HL-60/S4 treated with retinoic acid at 250 ng/mL for 4 days and 3 days (cell line): ENCODE data around the gene ZNF536.
"Not testable (repeated sequence)": the region's sequence is repeated elsewhere in the genome, so short reads cannot be mapped to it uniquely, and the experiment has no call there.

Experiments used
- in situ Hi-C: fragments of 300-500 bp; cut with MboI; formaldehyde crosslinking; loops from 2 replicates; pipeline ENCODE4 v1.7.0; 2022; ENCODE audit warnings: low sequenced_read_pairs

The ZNF536 gene

GRCh38 chr19:30386551-30387143, 14.5 kb downstream of the ZNF536 start:
- in situ Hi-C loops, result no loop called here

- in situ Hi-C loops, result no loop called here
Measured at GRCh38 chr19:30387311-30388115, 15.3 kb downstream of the ZNF536 start.

DNA sequence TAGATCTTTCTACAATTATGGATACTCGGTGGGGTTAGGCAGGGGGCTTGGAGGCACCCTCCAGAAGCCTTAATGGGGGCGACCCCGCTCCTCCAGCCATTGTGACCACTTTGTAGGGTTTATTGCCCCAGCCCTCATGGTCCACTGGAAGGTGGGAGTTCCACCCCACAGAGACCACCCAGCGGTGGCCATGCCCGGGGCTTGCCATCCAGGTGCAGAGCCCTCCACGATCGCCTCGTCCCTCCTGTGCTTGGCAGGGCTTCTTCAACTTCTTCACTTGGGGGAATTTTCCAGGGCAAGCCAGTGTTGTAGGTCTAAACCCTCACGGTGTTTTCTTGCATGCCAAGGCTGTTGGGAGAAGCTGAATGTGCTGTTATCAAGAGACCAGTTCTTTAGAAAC, 16.1 kb downstream of the ZNF536 start:
- in situ Hi-C loops, result no loop called here

DNA sequence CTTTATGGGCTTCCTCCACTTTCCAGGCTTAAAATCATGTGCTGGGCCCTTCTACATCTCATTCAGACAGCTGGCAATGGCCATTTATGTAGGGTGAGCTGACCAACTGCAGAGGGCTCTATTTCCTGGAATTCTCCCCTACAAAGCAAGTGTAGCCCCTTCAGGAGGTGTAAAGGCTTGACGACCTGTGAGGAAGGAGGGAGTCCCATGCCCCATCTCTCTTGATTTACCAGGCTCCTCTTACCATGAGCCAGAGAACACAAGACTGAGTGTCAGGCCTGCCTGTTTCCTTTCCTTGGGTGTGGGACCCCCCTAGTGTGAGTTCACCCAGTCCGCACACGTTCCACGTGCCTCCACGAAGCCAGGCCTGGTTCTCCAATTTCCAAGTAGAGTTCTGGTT, 16.6 kb downstream of the ZNF536 start:
- in situ Hi-C loops, result no loop called here

DNA sequence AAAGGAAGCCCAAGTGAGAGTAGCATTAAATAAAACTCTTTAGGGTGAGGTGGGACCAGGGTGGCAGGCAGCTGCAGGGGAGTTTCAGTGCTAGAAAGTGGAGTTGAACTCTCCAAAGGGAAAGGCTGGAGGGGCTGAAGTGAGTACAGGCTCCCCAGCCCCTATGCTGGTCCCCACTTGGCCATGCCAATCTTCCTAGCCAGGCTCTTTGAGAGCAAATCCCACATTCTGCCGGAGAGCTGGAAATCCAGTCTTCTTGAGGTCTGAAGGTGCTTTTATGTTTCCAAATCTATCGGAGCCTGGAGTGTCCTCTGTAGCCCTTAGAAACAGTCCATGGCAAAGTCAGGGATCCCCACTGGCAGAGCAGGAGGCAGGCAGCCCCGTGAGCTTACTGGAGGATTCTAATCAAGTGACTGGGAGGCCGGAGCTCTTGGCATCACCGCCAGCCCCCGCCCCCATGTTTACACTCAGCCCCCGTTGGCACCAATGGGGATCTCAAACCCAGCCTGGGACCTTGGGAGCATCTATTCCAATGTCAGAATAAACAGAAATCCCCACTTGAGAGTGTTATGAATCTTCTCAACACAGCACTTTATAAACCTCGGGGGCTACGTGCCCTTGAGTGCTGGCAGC, 18.3 kb downstream of the ZNF536 start:
- in situ Hi-C loops, result no loop called here

DNA sequence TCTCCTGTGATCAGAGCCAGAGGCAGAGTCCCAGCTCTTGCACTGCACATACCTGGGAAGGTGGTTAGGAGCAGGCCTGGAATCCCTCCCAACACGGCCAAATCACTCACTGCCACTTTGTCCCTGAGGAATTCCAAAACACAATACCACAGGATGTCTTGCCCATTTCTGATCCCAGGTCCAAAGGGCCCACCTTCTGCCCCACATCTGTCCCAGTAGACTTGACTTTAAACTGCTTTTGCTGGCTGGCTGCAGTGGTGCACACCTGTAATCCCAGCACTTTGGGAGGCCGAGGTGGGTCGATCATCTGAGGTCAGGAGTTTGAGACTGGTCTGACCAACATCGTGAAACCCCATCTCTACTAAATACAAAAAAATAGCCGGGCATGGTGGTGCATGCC, 18.9 kb downstream of the ZNF536 start:
- in situ Hi-C loops, result no loop called here

DNA sequence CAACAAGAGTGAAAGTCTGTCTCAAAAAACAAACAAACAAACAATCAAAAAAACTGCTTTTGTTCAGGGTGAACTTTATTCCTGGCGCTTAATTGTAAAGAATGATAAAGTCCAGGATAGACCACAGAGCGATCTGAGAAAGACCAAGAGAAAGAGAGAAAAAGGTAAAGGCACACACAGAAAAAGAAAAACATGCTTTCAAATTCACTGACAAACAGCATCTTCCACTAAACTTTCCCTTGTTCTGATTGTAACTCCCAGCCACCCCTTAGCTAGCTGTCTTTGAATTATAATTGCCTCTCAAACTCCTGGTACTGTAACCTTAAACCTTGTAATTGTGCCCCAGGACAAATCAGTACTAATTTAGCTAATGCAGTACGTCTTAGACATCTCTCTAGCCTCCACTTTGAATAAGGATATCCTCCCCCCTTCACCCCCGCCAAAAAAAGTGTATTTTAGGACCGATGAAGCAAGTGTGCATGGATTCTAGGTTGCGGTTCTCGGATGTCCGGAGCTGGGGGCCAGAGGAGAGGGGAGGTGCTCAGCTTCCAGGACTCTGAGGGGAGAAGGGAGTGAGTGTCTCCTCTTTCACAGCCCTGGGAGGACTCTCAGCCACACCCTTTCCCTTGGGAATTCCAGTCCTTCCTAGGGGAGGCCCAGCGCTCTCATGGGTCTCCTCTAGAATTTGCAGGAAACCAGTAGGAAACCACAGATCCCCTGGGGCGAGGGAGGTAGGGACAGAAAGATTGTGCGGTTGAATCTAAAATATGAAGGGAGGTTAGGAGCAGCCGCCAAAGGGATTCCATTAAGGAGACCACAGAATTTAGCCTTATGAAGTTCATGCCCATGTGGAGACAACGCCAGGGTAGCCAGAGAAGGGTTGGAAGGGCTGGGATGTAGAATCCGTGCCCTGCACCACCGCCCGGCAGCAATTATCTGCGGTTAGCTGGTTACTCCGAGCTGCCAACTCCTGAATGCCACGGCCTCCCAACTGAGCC, 19.7 kb downstream of the ZNF536 start:
- in situ Hi-C loops, result no loop called here

GRCh38 chr19:30393046-30393445, 20.9 kb downstream of the ZNF536 start:
- in situ Hi-C loops, result no loop called here

DNA sequence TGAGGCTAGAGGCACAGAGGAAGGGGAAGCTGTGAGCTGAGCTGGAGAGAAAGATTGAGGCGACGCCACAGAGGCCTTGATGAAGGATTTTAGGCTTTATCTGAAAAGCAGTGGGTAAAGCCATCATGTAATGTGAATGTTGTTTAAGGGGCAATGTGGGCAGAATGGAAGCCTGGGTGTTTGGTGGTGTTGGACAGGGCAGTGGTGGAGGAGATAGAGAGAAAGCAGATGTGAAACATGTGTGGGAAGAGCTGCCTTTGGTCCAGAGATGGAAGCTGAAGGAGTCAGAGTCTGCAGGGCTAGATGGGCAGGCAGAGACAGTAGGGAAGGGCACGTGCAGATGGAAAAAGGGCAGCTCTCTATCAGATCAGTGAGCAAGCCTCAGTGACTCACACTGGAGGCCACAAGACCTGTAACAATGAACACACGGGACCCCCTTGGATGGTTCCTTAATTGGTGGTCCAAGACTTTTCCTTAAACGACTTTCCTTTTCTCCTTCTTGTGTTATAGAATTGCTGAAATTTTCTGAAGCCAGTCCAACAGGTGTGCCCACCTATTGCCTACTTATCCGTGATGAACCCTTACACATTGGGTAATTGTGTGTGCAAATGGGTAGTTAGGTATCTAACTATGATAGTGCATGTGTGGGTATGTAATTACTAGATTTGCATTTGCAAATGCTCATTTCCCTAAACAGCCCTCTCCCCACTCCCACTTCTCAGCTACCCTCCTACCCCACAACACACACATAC, 21.7 kb downstream of the ZNF536 start:
- in situ Hi-C loops, result no loop called here

- in situ Hi-C loops, result no loop called here
Measured at GRCh38 chr19:30394481-30395151, 22.4 kb downstream of the ZNF536 start.

GRCh38 chr19:30395283-30395682, 23.1 kb downstream of the ZNF536 start:
- in situ Hi-C loops, result no loop called here

GRCh38 chr19:30398539-30398938, 26.4 kb downstream of the ZNF536 start:
- in situ Hi-C loops, result not testable (repeated sequence)

GRCh38 chr19:30401956-30402355, 29.8 kb downstream of the ZNF536 start:
- in situ Hi-C loops, result no loop called here

GRCh38 chr19:30402436-30403202, 30.4 kb downstream of the ZNF536 start:
- in situ Hi-C loops, result no loop called here

DNA sequence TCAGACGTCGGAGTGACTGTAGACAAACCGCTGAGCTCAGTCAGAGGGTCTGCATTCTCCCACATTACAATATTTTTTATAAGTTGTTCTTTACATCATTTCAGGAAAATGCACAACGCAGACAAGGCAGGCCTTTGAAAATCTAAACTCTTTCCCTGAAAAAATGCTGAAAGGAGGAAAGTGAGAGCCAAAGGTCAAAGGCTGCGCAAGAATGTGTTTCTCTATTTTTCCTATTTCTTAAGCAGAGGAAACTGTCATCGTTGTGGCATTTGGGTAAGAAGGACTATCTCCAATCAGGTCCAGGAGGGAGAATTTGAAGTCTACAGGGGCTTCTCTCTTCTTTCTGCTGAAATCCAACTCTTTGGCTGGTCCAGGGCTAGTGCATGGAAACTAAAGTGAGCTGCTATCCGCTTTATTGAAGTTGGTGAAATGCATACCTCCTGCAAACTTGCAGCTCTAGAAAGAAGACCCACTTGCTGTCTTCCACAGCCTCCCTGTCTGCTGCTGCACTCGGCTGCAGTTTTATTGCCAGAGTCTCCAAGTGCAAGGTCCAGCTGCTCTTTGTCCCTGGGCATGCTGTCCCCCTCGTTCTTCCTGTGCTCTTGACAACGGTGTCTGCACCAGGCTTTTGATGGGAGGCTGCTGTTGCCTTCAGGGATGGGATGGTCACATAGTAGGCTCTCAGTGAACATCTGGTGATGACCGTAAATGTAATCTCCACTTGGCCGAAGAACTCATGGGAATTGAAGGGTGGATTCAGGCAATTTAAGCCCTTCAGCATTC, 31.2 kb downstream of the ZNF536 start:
- in situ Hi-C loops, result no loop called here

DNA sequence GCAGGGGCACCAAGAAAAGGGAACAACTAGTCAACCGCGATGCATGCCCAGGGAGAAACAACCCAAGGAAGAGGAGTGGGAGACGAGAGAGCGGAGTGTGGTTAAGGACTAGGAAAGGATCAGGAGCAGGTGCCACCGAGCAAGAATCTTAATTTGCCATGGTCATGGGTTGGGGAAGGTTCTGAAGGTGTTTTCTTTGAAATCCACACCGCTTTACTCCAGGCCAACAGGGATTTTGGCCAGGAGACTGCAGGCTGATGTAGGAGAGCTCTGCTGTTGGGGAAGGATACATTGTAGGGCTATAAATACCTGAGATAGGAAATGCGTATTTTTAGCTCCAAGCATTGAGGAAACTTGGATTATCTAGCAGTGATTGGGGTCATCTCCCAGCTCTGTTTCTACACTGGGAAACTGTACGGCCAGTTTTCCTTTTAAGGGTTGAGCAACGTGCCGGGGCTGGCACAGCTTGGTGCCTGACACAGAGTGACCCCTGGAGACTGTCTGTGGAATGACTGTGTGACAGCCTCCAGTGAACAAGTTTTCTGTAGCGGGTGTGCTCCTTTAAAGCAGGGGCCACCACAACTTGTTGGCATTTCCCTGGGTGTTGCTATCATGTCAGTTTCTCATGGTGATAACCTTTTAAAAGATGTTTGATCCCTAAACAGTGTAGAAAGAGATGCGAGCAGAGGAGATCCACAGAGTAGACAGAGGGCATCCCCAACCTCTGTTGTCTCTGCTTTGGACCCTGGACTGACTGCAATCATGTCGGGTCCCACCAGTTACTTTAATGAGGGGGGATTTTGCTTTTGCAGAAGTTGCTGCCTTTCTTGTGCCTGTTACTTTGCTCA, 34.3 kb downstream of the ZNF536 start:
- in situ Hi-C loops, result no loop called here

- in situ Hi-C loops, result no loop called here
Measured at GRCh38 chr19:30407068-30407709, 35.0 kb downstream of the ZNF536 start.
